H9 (cell line): ENCODE data around the gene TBX1. TPM values are rescaled to one million over a fixed set of nuclear protein-coding genes. Genes with fewer than 3 reads are reported as not detected.

Experiments used
- DNase-seq: peaks from one replicate; pipeline ENCODE4 v3.0.0-alpha.2; 2017
- H2AFZ ChIP-seq: one replicate; pipeline ENCODE4 v1.6.1; 2013; ENCODE audit warnings: mild to moderate bottlenecking, low read length, control low read depth, moderate library complexity
- H2AK5ac ChIP-seq: 2 replicates; pipeline ENCODE4 v1.6.1; 2013; ENCODE audit warnings: low read length, control low read depth, mixed read lengths; ENCODE audit not compliant: insufficient read length
- H2BK120ac ChIP-seq: one replicate; pipeline ENCODE4 v1.6.1; 2013; ENCODE audit warnings: low read depth, mild to moderate bottlenecking, low read length, control low read depth, inconsistent platforms; ENCODE audit not compliant: poor library complexity, severe bottlenecking
- H2BK12ac ChIP-seq: 2 replicates; pipeline ENCODE4 v1.6.1; 2013; ENCODE audit warnings: low read length, control low read depth, mixed read lengths, low read depth; ENCODE audit not compliant: insufficient read length
- H2BK15ac ChIP-seq: 2 replicates; pipeline ENCODE4 v1.6.1; 2013; ENCODE audit warnings: low read depth, low read length, control low read depth
- H2BK20ac ChIP-seq: one replicate; pipeline ENCODE4 v1.6.1; 2013; ENCODE audit warnings: low read depth, mild to moderate bottlenecking, low read length, control low read depth, inconsistent platforms; ENCODE audit not compliant: poor library complexity, severe bottlenecking
- H2BK5ac ChIP-seq: 2 replicates; pipeline ENCODE4 v1.6.1; 2013; ENCODE audit warnings: low read length, control low read depth, mixed read lengths; ENCODE audit not compliant: insufficient read length
- H3K14ac ChIP-seq: 2 replicates; pipeline ENCODE4 v1.6.1; 2013; ENCODE audit warnings: low read length, control low read depth; ENCODE audit not compliant: insufficient read depth
- H3K18ac ChIP-seq: 2 replicates; pipeline ENCODE4 v1.6.1; 2013; ENCODE audit warnings: low read depth, mild to moderate bottlenecking, mixed read lengths, low read length, control low read depth; ENCODE audit not compliant: insufficient read length
- H3K23ac ChIP-seq: 2 replicates; pipeline ENCODE4 v1.6.1; 2013; ENCODE audit warnings: low read length, control low read depth, mixed read lengths, low read depth; ENCODE audit not compliant: insufficient read length
- H3K23me2 ChIP-seq: 2 replicates; pipeline ENCODE4 v1.6.1; 2013; ENCODE audit warnings: low read depth, mild to moderate bottlenecking, mixed read lengths, low read length, control low read depth; ENCODE audit not compliant: insufficient read length, poor library complexity, severe bottlenecking
- H3K27ac ChIP-seq: 2 replicates; pipeline ENCODE4 v1.5.1; 2013; ENCODE audit warnings: low read length, control low read depth, mixed read lengths, low read depth; ENCODE audit not compliant: insufficient read length
- H3K27me3 ChIP-seq: 2 replicates; pipeline ENCODE4 v1.6.1; 2013; ENCODE audit warnings: low read length, control low read depth, inconsistent platforms; ENCODE audit not compliant: insufficient read depth
- H3K4ac ChIP-seq: 2 replicates; pipeline ENCODE4 v1.6.1; 2013; ENCODE audit warnings: low read depth, mild to moderate bottlenecking, control low read depth, inconsistent platforms, low read length, moderate library complexity
- H3K4me1 ChIP-seq: 2 replicates; pipeline ENCODE4 v1.6.1; 2013; ENCODE audit warnings: low read length, control low read depth, inconsistent platforms; ENCODE audit not compliant: insufficient read depth
- H3K4me2 ChIP-seq: 2 replicates; pipeline ENCODE4 v1.6.1; 2013; ENCODE audit warnings: low read length, control low read depth, mixed read lengths; ENCODE audit not compliant: insufficient read length, insufficient read depth
- H3K56ac ChIP-seq: 2 replicates; pipeline ENCODE4 v1.6.1; 2013; ENCODE audit warnings: low read depth, mild to moderate bottlenecking, mixed read lengths, low read length, control low read depth; ENCODE audit not compliant: insufficient read length
- H3K79me1 ChIP-seq: 2 replicates; pipeline ENCODE4 v1.6.1; 2013; ENCODE audit warnings: low read depth, mild to moderate bottlenecking, moderate library complexity, low read length, control low read depth, inconsistent platforms; ENCODE audit not compliant: insufficient read depth, poor library complexity, severe bottlenecking
- H3K79me2 ChIP-seq: 2 replicates; pipeline ENCODE4 v1.6.1; 2013; ENCODE audit warnings: low read length, control low read depth, inconsistent platforms; ENCODE audit not compliant: insufficient read depth
- H3K9ac ChIP-seq: 2 replicates; pipeline ENCODE4 v1.6.1; 2013; ENCODE audit warnings: low read length, control low read depth, mixed read lengths; ENCODE audit not compliant: insufficient read length; ENCODE audit errors: extremely low read depth
- H3K9me3 ChIP-seq: one replicate; pipeline ENCODE4 v1.6.1; 2013; ENCODE audit warnings: low read depth, low read length, inconsistent platforms; ENCODE audit not compliant: control insufficient read depth
- H3T11ph ChIP-seq: one replicate; pipeline ENCODE4 v1.6.1; 2013; ENCODE audit warnings: mild to moderate bottlenecking, low read length, control low read depth, inconsistent platforms
- H4K20me1 ChIP-seq: one replicate; pipeline ENCODE4 v1.6.1; 2013; ENCODE audit not compliant: control insufficient read depth, insufficient read length, insufficient read depth
- H4K5ac ChIP-seq: 2 replicates; pipeline ENCODE4 v1.6.1; 2013; ENCODE audit warnings: low read depth, mild to moderate bottlenecking, mixed read lengths, low read length, control low read depth; ENCODE audit not compliant: insufficient read length
- H4K8ac ChIP-seq: replicated peaks from 2 replicates; pipeline ENCODE4 v1.6.1; 2013; ENCODE audit warnings: low read length, control low read depth, mixed read lengths, low read depth; ENCODE audit not compliant: insufficient read length
- H4K91ac ChIP-seq: 2 replicates; pipeline ENCODE4 v1.6.1; 2013; ENCODE audit warnings: low read depth, mild to moderate bottlenecking, moderate library complexity, mixed read lengths, low read length, control low read depth; ENCODE audit not compliant: insufficient read length
- H3K27ac Mint-ChIP-seq, 3 experiments: 2 replicates in 2 of 3; 3 replicates in 1 of 3; pipeline ENCODE4 v1.8.0; 2020 to 2021; ENCODE audit warnings: mixed read lengths in 3 of 3, mild to moderate bottlenecking in 1 of 3, moderate library complexity in 1 of 3
- H3K27me3 Mint-ChIP-seq: 2 replicates; pipeline ENCODE4 v1.8.0; 2021; ENCODE audit warnings: low read depth, mild to moderate bottlenecking, moderate library complexity, mixed read lengths
- H3K36me3 Mint-ChIP-seq, 3 experiments: 2 replicates in 2 of 3; 3 replicates in 1 of 3; pipeline ENCODE4 v1.8.0; 2020 to 2021; ENCODE audit warnings: low read depth in 3 of 3, mixed read lengths in 3 of 3; ENCODE audit not compliant: insufficient read depth in 1 of 3
- H3K4me1 Mint-ChIP-seq, 2 experiments: 2 replicates each; pipeline ENCODE4 v1.8.0; 2020; ENCODE audit warnings: mixed read lengths in 2 of 2
- H3K4me3 Mint-ChIP-seq, 2 experiments: 2 replicates in 1 of 2; 3 replicates in 1 of 2; pipeline ENCODE4 v1.8.0; 2020 to 2021; ENCODE audit warnings: mild to moderate bottlenecking in 2 of 2, mixed read lengths in 2 of 2, moderate library complexity in 1 of 2
- H3K9me3 Mint-ChIP-seq, 2 experiments: 2 replicates in 1 of 2; 3 replicates in 1 of 2; pipeline ENCODE4 v1.8.0; 2020; ENCODE audit warnings: mild to moderate bottlenecking in 2 of 2, mixed read lengths in 2 of 2, moderate library complexity in 1 of 2
- WGBS: extraction: QIAGEN DNeasy Blood & Tissue Kit; methylation state at CpG from one replicate; pipeline ENCODE4 v1.1.7; 2013; ENCODE audit warnings: missing lambda C conversion rate, low lambda C conversion rate, mixed read lengths; ENCODE audit not compliant: insufficient read length; ENCODE audit errors: extremely low coverage; 5-methylcytosine and 5-hydroxymethylcytosine counted together
- total RNA-seq: library from RNA; stranded (reverse); gene quantifications from 2 replicates; pipeline ENCODE4 v1.2.1, GENCODE V29; 2021
- TF ChIP-seq, protein P1 (sequence below): fragments of 200-600 bp; sonication (generic); conservative IDR thresholded peaks from 3 replicates; pipeline ENCODE4 v1.8.0; 2021; ENCODE audit warnings: antibody characterized with exemption, mild to moderate bottlenecking

Gene TBX1
- total RNA-seq, 1 experiment from 2014 or later = 2.2 TPM

- Histone ChIP-seq H4K5ac (no peak overlapping the region), H3K9me3 (no peaks in the 10 kb centered on the region), H3K23me2 (peaks cover 3% of the 10 kb centered on the region), H3K9ac (no peak overlapping the region), H2AFZ (no peak overlapping the region), H2BK5ac (no peak overlapping the region), H2AK5ac (no peak overlapping the region), H3K4me1 (no peaks in the 10 kb centered on the region), H2BK20ac (no peak overlapping the region), H3K27ac (no peak overlapping the region), H3K14ac (no peak overlapping the region), H3K23ac (no peak overlapping the region), H2BK12ac (no peak overlapping the region), H2BK120ac (no peak overlapping the region), H3K4me2 (no peak overlapping the region), H3K27me3 (no peaks in the 10 kb centered on the region), H4K91ac (no peak overlapping the region), H4K8ac (no peak overlapping the region), H3K56ac (no peak overlapping the region), H3K18ac (no peak overlapping the region), H3T11ph (no peak overlapping the region), H3K79me2 (no peaks in the 10 kb centered on the region), H3K4ac (no peak overlapping the region), H3K79me1 (no peaks in the 10 kb centered on the region), H2BK15ac (no peak overlapping the region), H4K20me1 (no peaks in the 10 kb centered on the region)
- no peak for DNase-seq
- Mint-ChIP-seq H3K4me1 (peaks cover under 1 to 8% of the 10 kb centered on the region in 2 experiments; a peak in 3 of 4 replicates), H3K4me3 (no peak overlapping the region), H3K36me3 (peaks cover 0 to 3% (median 2%) of the 10 kb centered on the region in 3 experiments; a peak in 3 of 7 replicates), H3K9me3 (no peaks in the 10 kb centered on the region), H3K27ac (no peak overlapping the region), H3K27me3 (no peaks in the 10 kb centered on the region; the same call in 1 of the 2 replicates)
- TF ChIP-seq, protein P1, sequence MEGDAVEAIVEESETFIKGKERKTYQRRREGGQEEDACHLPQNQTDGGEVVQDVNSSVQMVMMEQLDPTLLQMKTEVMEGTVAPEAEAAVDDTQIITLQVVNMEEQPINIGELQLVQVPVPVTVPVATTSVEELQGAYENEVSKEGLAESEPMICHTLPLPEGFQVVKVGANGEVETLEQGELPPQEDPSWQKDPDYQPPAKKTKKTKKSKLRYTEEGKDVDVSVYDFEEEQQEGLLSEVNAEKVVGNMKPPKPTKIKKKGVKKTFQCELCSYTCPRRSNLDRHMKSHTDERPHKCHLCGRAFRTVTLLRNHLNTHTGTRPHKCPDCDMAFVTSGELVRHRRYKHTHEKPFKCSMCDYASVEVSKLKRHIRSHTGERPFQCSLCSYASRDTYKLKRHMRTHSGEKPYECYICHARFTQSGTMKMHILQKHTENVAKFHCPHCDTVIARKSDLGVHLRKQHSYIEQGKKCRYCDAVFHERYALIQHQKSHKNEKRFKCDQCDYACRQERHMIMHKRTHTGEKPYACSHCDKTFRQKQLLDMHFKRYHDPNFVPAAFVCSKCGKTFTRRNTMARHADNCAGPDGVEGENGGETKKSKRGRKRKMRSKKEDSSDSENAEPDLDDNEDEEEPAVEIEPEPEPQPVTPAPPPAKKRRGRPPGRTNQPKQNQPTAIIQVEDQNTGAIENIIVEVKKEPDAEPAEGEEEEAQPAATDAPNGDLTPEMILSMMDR = no peak; the same call in 2 of the 3 replicates
- WGBS = no CpG with 5 or more reads among the region's 18 CpGs
These were observed 40.9 kb downstream of the TBX1 start for GRCh38 chr22:19801340-19802000.
